HFF-Myc (cell line): ENCODE results near the gene CENPP.

ENCODE experiments used
- DNase-seq: peaks from one replicate; pipeline ENCODE4 v3.0.0-alpha.2; 2011; ENCODE audit warnings: low read depth; ENCODE audit errors: extremely low read depth
- H3K4me3 ChIP-seq: replicated peaks from 2 replicates; pipeline ENCODE4 v1.5.1; 2011; ENCODE audit warnings: low read depth, mild to moderate bottlenecking, control low read depth, low read length
- TF ChIP-seq, protein P1 (sequence below): IDR thresholded peaks from 2 replicates; pipeline ENCODE4 v1.5.1; 2012; ENCODE audit warnings: mild to moderate bottlenecking, low read depth, low read length, control low read depth; ENCODE audit errors: missing control alignments

CENPP gene

DNA sequence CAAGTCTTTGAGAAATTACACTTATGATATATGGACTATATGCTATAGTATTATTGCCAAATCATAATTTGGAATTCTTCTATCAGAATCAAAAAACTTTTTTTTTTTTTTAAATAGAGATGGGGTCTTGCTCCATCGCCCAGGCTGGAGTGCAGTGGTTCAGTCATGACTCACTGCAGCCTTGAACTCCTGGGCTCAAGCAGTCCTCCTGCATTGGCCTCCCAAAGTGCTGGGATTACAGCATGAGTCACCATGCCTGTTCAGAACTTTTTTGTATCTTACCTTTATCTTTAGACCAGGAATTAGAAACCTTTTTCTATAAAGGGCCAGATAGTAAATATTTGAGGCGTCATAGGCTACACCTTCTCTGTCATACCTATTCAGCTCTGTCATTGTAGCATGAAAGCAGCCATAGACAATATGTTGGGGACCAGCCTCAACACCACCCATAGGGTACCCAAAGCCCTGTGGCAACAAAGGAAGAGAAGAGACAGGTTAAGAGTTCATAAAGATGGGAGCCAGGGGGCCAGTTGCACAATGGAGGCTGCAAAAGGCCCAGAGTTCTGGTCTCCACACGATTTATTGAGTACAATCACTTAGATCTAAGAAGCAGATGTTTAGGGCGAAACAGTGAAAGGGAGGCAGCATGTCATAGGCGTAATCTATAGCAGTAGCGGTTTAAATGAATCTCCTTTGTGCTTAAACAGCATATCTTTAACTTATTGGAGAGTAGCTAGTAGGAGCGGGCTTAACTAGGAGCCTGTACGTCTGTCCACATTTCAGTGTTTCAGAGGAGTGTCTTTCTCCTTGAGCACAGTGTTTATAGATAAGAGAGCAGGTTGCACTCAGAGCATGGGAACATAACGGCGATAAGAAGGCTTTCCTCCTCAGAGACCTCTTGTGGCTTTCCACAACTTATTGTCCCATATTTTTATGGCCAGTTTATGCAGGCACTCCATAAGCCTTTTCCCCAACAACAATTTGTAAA is 197.5 kb downstream of the CENPP start:
- no peak overlapping the region for H3K4me3 ChIP-seq
- TF ChIP-seq, protein P1, sequence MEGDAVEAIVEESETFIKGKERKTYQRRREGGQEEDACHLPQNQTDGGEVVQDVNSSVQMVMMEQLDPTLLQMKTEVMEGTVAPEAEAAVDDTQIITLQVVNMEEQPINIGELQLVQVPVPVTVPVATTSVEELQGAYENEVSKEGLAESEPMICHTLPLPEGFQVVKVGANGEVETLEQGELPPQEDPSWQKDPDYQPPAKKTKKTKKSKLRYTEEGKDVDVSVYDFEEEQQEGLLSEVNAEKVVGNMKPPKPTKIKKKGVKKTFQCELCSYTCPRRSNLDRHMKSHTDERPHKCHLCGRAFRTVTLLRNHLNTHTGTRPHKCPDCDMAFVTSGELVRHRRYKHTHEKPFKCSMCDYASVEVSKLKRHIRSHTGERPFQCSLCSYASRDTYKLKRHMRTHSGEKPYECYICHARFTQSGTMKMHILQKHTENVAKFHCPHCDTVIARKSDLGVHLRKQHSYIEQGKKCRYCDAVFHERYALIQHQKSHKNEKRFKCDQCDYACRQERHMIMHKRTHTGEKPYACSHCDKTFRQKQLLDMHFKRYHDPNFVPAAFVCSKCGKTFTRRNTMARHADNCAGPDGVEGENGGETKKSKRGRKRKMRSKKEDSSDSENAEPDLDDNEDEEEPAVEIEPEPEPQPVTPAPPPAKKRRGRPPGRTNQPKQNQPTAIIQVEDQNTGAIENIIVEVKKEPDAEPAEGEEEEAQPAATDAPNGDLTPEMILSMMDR: no peak
- DNase-seq: no peak

GRCh38 chr9:92524881-92525280 is 199.1 kb downstream of the CENPP start:
- no peak overlapping the region for H3K4me3 ChIP-seq
- TF ChIP-seq, protein P1: no peak
- no peak for DNase-seq

DNA sequence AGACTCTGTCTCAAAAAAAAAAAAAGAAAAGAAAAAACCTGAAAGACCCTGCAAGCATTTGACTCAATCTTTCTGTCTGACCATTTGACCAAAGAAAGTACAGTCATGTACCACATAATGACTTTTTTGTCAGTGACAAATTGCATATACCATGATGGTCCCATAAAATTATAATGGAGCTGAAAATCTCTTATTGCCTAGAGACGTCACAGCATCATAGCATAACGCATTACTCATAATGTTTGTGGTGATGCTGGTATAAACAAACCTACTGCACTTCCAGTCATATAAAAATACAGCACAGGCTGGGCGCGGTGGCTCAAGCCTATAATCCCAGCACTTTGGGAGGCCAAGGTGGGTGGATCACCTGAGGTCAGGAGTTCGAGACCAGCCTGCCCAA is 199.6 kb downstream of the CENPP start:
- no peak overlapping the region for H3K4me3 ChIP-seq
- TF ChIP-seq, protein P1: no peak
- DNase-seq: peak; percentile 38

DNA sequence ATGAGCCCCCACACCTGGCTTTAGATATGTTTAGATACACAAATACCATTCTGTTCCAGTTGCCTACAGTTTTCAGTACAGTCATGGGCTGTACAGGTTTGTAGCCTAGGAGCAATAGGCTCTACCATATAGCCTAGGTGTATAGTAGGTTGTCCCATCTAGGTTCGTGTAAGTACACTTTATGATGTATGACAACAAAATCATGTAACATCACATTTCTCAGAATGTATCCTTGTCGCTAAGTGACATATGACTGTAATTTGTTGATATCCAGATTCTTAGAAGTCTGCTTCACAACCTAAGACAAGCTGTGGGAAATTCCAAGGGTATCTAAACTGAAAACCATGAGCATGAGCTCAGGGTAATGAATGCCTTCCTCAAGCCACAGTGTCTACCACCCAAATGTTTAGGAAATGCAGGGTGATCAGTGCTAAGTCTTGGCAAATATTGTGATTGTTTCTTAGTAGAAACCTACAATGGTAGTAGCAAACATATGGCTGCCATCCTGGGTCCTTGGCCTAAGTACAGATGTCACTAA is 201.6 kb downstream of the CENPP start:
- TF ChIP-seq, protein P1: no peak
- DNase-seq: no peak
- no peak overlapping the region for H3K4me3 ChIP-seq

GRCh38 chr9:92527832-92528521 is 202.2 kb downstream of the CENPP start:
- H3K4me3 ChIP-seq: no peak overlapping the region
- DNase-seq: no peak
- TF ChIP-seq, protein P1: no peak

GRCh38 chr9:92528522-92528849 is 202.7 kb downstream of the CENPP start:
- TF ChIP-seq, protein P1: no peak
- no peak overlapping the region for H3K4me3 ChIP-seq
- DNase-seq: no peak
